Measurements from ENCODE around the gene TTLL11. TPM values are rescaled to one million over a fixed set of nuclear protein-coding genes. Genes with fewer than 3 reads are reported as not detected.

Gene TTLL11
- total and polyA plus RNA-seq, 2 of the 8 experiments (the other 6 are each of a cell fraction or from before 2014, with no cell fraction given) = 0.56 to 0.80 TPM

- TF ChIP-seq ATF2 (IDR thresholded peaks at IDR 0.05; ENCODE audit: low read length) = no peak
- TF ChIP-seq CBX8 (IDR thresholded peaks at IDR 0.05; ENCODE audit: borderline replicate concordance, low read depth, low read length) = no peak
- no peak for TF ChIP-seq YY1 (IDR thresholded peaks at IDR 0.05; ENCODE audit: low read depth, low read length)
- TF ChIP-seq KDM5A (IDR thresholded peaks at IDR 0.05; ENCODE audit: low read length) = no peak
- no peak for TF ChIP-seq NANOG (IDR thresholded peaks at IDR 0.05; ENCODE audit: insufficient read depth, low read depth, low read length, poor library complexity, severe bottlenecking)
These were observed 162.2 kb downstream of the TTLL11 start (continued) for GRCh38 chr9:121930956-121931355.

All from H1 (cell line).